HepG2 (cell line): Measurements from ENCODE around the gene GOLGA8T. TPM values are rescaled to one million over a fixed set of nuclear protein-coding genes. Genes with fewer than 3 reads are reported as not detected.
"Not testable (repeated sequence)": the region's sequence is repeated elsewhere in the genome, so short reads cannot be mapped to it uniquely, and the experiment has no call there.

Experiments used
- ATAC-seq: fragments of 200-7000 bp; cut with Tn5 transposase; 3 replicates; pipeline ENCODE4 v1.9.1; 2020; ENCODE audit warnings: mild to moderate bottlenecking, moderate library complexity
- BruUV-seq: library from RNA; stranded (reverse); fragments of 400-500 nt; replicated peaks from 2 replicates; lab custom pipeline; 2021; lab: Mats Ljungman, UMichigan
- CTCF ChIA-PET: fragments of 300-600 bp; formaldehyde crosslinking; extraction: SDS; loops from one replicate; lab custom pipeline; 2021; ENCODE audit warnings: low total read pairs, inconsistent platforms, low intra/inter-chr PET ratio; lab: Yijun Ruan, JAX
- POLR2A ChIA-PET: fragments of 350-600 bp; sonication (Branson Sonifier 250); formaldehyde crosslinking; loops from one replicate; lab custom pipeline; 2020; ENCODE audit warnings: antibody characterized with exemption, inconsistent platforms; lab: Yijun Ruan, JAX
- DNase-seq: peaks from one replicate; pipeline ENCODE4 v3.0.0-alpha.2; 2015; ENCODE audit warnings: low spot score
- FAIRE-seq: peaks from 3 replicates; lab custom pipeline; 2011; peaks lifted over from hg19 to GRCh38; lab: Jason Lieb, UNC
- H2AFZ ChIP-seq: one replicate; pipeline ENCODE4 v1.6.1; 2011; ENCODE audit warnings: low read length, inconsistent platforms
- H3K27ac ChIP-seq: fragments of 300-600 bp; 3 replicates; pipeline ENCODE4 v1.8.0; 2011; ENCODE audit warnings: mixed run types, mild to moderate bottlenecking, mixed read lengths, low read length, inconsistent platforms; ENCODE audit not compliant: insufficient read depth; ENCODE audit errors: extremely low read length
- H3K27me3 ChIP-seq, 2 experiments: fragments of 200-600 bp in 1 of 2; 2 replicates in 1 of 2; 3 replicates in 1 of 2; pipeline versions ENCODE4 v1.6.0 to v1.8.0; 2011; ENCODE audit warnings: low read length in 2 of 2, mild to moderate bottlenecking in 2 of 2, moderate library complexity in 2 of 2, inconsistent platforms in 1 of 2; ENCODE audit not compliant: insufficient read depth in 2 of 2, control insufficient read depth in 1 of 2
- H3K36me3 ChIP-seq, 2 experiments: fragments of 200-600 bp in 1 of 2; replicated peaks in 1 of 2; 2 replicates in 1 of 2; 3 replicates in 1 of 2; pipeline versions ENCODE4 v1.5.1 to v1.8.0; 2011; ENCODE audit warnings: low read length in 2 of 2, inconsistent platforms in 1 of 2; ENCODE audit not compliant: insufficient read depth in 2 of 2, control insufficient read depth in 1 of 2
- H3K4me1 ChIP-seq: 2 replicates; pipeline ENCODE4 v1.5.1; 2012; ENCODE audit warnings: low read length, inconsistent platforms; ENCODE audit not compliant: insufficient read depth
- H3K4me2 ChIP-seq: 2 replicates; pipeline ENCODE4 v1.6.0; 2011; ENCODE audit warnings: low read depth, low read length, inconsistent platforms
- H3K4me3 ChIP-seq, 3 experiments: fragments of 200-600 bp in 1 of 3; sonication (generic), shearing (Covaris generic) in 1 of 3; replicated peaks in 1 of 3; 2 replicates each; pipeline ENCODE4 v1.5.1; 2011 to 2016; ENCODE audit warnings: low read length in 3 of 3, inconsistent platforms in 2 of 3, low read depth in 2 of 3, mild to moderate bottlenecking in 2 of 3, control low read depth in 1 of 3, mixed read lengths in 1 of 3; ENCODE audit not compliant: insufficient read depth in 1 of 3
- H3K79me2 ChIP-seq: one replicate; pipeline ENCODE4 v1.6.1; 2011; ENCODE audit warnings: low read length, inconsistent platforms; ENCODE audit not compliant: insufficient read depth
- H3K9ac ChIP-seq: 2 replicates; pipeline ENCODE4 v1.6.0; 2011; ENCODE audit warnings: mild to moderate bottlenecking, low read depth, low read length, inconsistent platforms; ENCODE audit not compliant: insufficient read depth
- H3K9me3 ChIP-seq: 2 replicates; pipeline ENCODE4 v1.5.1; 2012; ENCODE audit warnings: mild to moderate bottlenecking, low read length
- H4K20me1 ChIP-seq: 2 replicates; pipeline ENCODE4 v1.6.0; 2011; ENCODE audit warnings: inconsistent platforms, mild to moderate bottlenecking, low read length, moderate library complexity; ENCODE audit not compliant: insufficient read depth
- WGBS: methylation state at CpG from one replicate; pipeline ENCODE4 v1.1.6; 2017; ENCODE audit warnings: low lambda C conversion rate; 5-methylcytosine and 5-hydroxymethylcytosine counted together
- in situ Hi-C: cut with HindIII; loops from 2 replicates; pipeline ENCODE4 v1.10.0; 2017; ENCODE audit warnings: low pct_unique_long_range_greater_than_20kb; ENCODE audit not compliant: extremely low pct_ligation_motif_present
- intact Hi-C: fragments of 100-400 bp; cut with micrococcal nuclease; formaldehyde crosslinking; loops from one replicate; pipeline ENCODE4 v1.10.0; 2022; ENCODE audit not compliant: unreplicated experiment
- polyA plus RNA-seq, 8 experiments: library from polyadenylated mRNA; depleted of rRNA in 3 of 8; stranded (reverse) in 7 of 8; unstranded in 1 of 8; fragments of >200 nt; fragmentation: Illumina TruSeq in 4 of 8; extraction: Trizol in 4 of 8; gene quantifications; 2 replicates each; pipeline versions ENCODE4 v1.2.1 to v1.2.3, GENCODE V29; 2011 to 2016; ENCODE audit warnings: low read depth in 4 of 8, missing spikeins in 1 of 8, mixed read lengths in 1 of 8; ENCODE audit not compliant: insufficient read depth in 1 of 8
- total RNA-seq, 5 experiments: library from RNA; depleted of rRNA; stranded (reverse); fragments of >200 nt; fragmentation: Illumina TruSeq; extraction: Trizol; gene quantifications; 2 replicates each; pipeline ENCODE4 v1.2.3, GENCODE V29; 2016; ENCODE audit warnings: low read depth in 1 of 5

The GOLGA8T gene
- total and polyA plus RNA-seq, 2 of the 13 experiments (the other 11 are each of a cell fraction or from before 2014, with no cell fraction given), result not detected

DNA sequence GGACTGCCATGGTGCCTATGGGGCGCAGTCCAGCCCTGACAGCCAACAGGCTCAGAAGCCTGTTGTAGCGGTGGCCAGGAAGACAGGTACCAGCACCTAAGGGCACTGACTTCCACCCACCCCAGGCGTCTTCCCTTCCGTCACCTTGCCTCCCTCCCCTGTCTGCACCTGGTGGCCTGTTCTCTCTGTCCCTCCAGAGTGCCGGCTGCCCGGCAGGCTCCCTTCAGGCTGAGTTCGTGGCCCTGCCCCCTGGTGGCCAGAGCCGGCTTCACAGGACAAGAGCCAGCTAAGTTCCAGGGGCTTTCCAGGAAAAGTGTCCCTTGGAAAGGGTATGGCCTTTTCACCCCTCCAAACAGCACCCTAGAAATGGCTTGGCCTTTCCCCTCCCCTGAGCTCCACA, 15.0 kb downstream of the GOLGA8T start:
- H4K20me1 ChIP-seq, H2AFZ ChIP-seq, H3K4me2 ChIP-seq, H3K4me3 ChIP-seq, DNase-seq, H3K79me2 ChIP-seq, H3K9me3 ChIP-seq, intact Hi-C loops, H3K27ac ChIP-seq, H3K4me1 ChIP-seq, CTCF ChIA-PET, H3K9ac ChIP-seq, BruUV-seq, H3K27me3 ChIP-seq, POLR2A ChIA-PET, FAIRE-seq, in situ Hi-C loops, H3K36me3 ChIP-seq: not testable (repeated sequence)
- no CpG with 5 or more reads among the region's 8 CpGs for WGBS
- peak; percentile 88 for ATAC-seq

DNA sequence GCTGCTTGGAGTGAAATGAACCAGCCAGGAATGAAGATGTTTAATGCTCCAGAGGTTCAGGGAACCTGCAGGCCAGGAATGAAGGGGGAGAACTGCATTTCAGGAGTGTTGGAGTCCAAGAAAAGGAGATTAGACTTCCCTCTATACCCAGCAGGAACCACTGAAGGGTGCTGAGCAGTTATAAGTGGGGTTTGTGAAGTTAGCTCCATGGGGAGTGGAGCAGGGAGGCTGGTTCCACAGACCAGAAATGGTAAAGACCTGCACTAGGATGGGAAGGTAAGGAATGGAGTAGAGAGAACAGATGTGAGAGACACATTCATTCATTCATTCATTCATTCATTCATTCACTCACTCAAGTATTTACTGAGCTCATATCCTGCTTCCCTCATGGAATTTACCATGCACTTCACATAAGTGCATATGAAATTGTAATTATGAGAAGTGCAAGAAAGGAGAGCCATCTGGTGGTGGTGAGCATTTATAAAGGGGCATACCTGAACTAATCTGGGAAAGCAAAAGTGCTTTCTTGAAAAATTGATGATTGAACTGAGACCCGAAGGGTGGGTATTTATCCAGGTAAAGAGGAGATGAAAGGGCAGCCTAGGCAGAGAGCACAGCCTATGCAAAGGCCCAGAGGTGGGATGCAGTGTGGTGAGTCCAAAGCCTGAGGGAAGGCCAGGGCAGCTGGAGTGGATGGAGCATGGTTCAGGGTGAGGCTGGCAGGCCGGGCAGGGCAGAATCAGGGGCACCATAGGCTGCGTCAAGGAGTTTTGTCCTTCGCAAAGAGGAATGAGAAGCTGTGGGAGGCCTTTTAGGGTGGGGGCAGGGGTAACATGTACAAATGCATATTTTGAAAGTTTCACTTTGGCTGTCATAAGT, 27.9 kb downstream of the GOLGA8T start:
- H4K20me1 ChIP-seq, H3K4me2 ChIP-seq, H3K9me3 ChIP-seq, intact Hi-C loops, H3K27me3 ChIP-seq, DNase-seq, H3K79me2 ChIP-seq, FAIRE-seq, H2AFZ ChIP-seq, H3K4me3 ChIP-seq, CTCF ChIA-PET, H3K27ac ChIP-seq, H3K9ac ChIP-seq, BruUV-seq, H3K4me1 ChIP-seq, H3K36me3 ChIP-seq, POLR2A ChIA-PET, in situ Hi-C loops: not testable (repeated sequence)
- peak; percentile 39 for ATAC-seq
- WGBS, result 10% methylated on average over 4 of the region's 4 CpGs

DNA sequence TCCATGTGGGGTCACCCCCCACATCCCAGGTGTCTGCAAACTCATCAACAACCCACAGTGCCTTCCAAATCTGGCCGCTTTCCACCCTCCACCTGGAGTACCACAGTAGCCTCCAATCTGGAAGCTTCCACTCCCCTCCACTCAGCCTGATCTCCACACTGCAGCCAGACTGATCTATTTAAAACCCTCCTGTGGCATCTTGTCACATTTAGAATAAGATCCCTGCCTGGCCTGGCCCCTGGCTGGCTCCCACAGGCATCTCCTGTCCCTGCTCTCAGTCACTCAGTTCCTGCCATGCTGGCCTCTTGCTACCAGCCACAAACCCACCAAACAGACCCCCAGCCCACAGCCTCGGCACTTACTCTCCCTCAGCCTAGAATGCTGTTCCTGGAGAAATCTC, 28.9 kb downstream of the GOLGA8T start:
- H3K4me1 ChIP-seq, H4K20me1 ChIP-seq, ATAC-seq, intact Hi-C loops, H3K36me3 ChIP-seq, H3K27ac ChIP-seq, CTCF ChIA-PET, BruUV-seq, H3K9ac ChIP-seq, POLR2A ChIA-PET, H3K27me3 ChIP-seq, H3K9me3 ChIP-seq, H3K4me3 ChIP-seq, H3K4me2 ChIP-seq, FAIRE-seq, DNase-seq, H3K79me2 ChIP-seq, H2AFZ ChIP-seq, in situ Hi-C loops: not testable (repeated sequence)
- WGBS, result 9% methylated on average over 1 of the region's 2 CpGs

DNA sequence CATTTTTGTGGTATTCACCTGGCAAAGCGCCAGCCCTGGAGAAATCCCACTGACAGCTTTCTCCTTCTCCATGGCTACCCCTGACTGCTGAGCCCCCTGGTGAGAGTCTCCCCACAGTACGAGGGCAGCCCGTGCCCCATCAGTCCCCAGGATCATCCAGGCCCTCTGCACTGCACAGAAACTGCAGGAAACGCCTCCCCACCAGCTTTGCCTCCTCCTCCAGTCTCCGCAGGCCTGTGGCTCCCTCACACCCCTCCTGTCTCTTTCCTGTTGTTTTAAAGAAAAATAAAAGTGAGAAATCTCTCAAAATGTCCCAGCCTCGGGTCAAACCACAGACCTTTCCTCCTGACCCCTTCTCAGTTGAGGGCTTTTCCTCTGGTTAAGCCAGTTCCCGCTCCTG, 29.4 kb downstream of the GOLGA8T start:
- H3K27me3 ChIP-seq, ATAC-seq, POLR2A ChIA-PET, H3K9me3 ChIP-seq, H3K27ac ChIP-seq, H2AFZ ChIP-seq, intact Hi-C loops, H3K4me2 ChIP-seq, H3K79me2 ChIP-seq, in situ Hi-C loops, H3K4me1 ChIP-seq, H3K4me3 ChIP-seq, DNase-seq, H3K36me3 ChIP-seq, FAIRE-seq, BruUV-seq, CTCF ChIA-PET, H3K9ac ChIP-seq, H4K20me1 ChIP-seq: not testable (repeated sequence)
- 0% methylated on average over 1 of the region's 7 CpGs for WGBS
